HEK293T (cell line): ENCODE results near the gene GJC1.

Experiments
- ARNT ChIP-seq: fragments of 450-650 bp; IDR thresholded peaks from 2 replicates; pipeline ENCODE4 v1.6.1; 2017; ENCODE audit warnings: mild to moderate bottlenecking
- FOXK2 ChIP-seq: fragments of 450-650 bp; IDR thresholded peaks from 2 replicates; pipeline ENCODE4 v1.6.1; 2016; ENCODE audit warnings: mild to moderate bottlenecking
- FOXM1 ChIP-seq: fragments of 450-650 bp; IDR thresholded peaks from 2 replicates; pipeline ENCODE4 v1.6.1; 2017; ENCODE audit warnings: mild to moderate bottlenecking, borderline replicate concordance
- NFRKB ChIP-seq: fragments of 450-650 bp; IDR thresholded peaks from 2 replicates; pipeline ENCODE4 v1.6.1; 2016; ENCODE audit warnings: mild to moderate bottlenecking, moderate library complexity
- PKNOX1 ChIP-seq: fragments of 450-650 bp; IDR thresholded peaks from 2 replicates; pipeline ENCODE4 v1.6.1; 2016
- SP1 ChIP-seq: fragments of 450-650 bp; IDR thresholded peaks from 2 replicates; pipeline ENCODE4 v1.6.1; 2017
- SUZ12 ChIP-seq: fragments of 450-650 bp; IDR thresholded peaks from 2 replicates; pipeline ENCODE4 v1.6.1; 2016; ENCODE audit warnings: mild to moderate bottlenecking

DNA sequence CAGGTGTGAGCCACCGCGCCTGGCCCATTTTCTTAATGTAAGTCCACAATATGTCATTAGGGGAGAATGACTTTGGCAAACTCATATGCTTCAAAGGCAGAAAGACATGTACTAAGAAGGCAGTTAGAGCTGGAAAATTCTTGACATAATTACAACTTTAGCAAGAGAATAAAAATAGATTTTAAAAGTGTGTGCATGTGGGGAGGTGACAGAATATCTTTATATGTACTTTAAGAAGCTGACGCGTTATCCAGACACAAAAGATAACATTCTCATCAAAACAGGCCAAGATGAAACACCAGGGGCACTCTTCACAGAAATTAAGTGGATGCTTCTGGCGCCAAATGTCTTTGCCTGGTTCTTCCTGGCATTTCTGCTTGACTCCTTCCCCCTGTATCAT, 28.2 kb downstream of the GJC1 start:
- no peak for TF ChIP-seq SP1
- no peak for TF ChIP-seq FOXM1
- TF ChIP-seq SUZ12 = no peak
- TF ChIP-seq PKNOX1 = no peak
- TF ChIP-seq NFRKB = no peak
- no peak for TF ChIP-seq ARNT
- no peak for TF ChIP-seq FOXK2
